Gastroesophageal sphincter (tissue), 4 donors: ENCODE results near the gene LSAMP. TPM values are rescaled to one million over a fixed set of nuclear protein-coding genes. Genes with fewer than 3 reads are reported as not detected.

ENCODE experiments used
- ATAC-seq: fragments of 150-250 bp; one replicate; pipeline ENCODE4 v1.9.1; 2016; ENCODE audit warnings: mild to moderate bottlenecking, moderate library complexity
- H3K27ac ChIP-seq, 4 donors: fragments of 200-600 bp; sonication (generic) in 3 of 4; 1 replicate in 3 of 4; 2 replicates in 1 of 4; pipeline ENCODE4 v1.5.1; 2016 to 2019
- H3K27me3 ChIP-seq: fragments of 200-600 bp; sonication (generic); one replicate; pipeline ENCODE4 v1.5.1; 2019
- H3K36me3 ChIP-seq, 2 donors: fragments of 200-600 bp; sonication (generic); one replicate each; pipeline ENCODE4 v1.5.1; 2019; ENCODE audit warnings: control low read depth in 1 of 2
- H3K4me1 ChIP-seq, 3 donors: fragments of 200-600 bp; sonication (generic); 1 replicate in 2 of 3; 2 replicates in 1 of 3; pipeline ENCODE4 v1.5.1; 2016 to 2019; ENCODE audit warnings: control low read depth in 2 of 3
- H3K4me3 ChIP-seq, 2 donors: fragments of 200-600 bp; sonication (generic); one replicate each; pipeline ENCODE4 v1.5.1; 2019; ENCODE audit warnings: mild to moderate bottlenecking in 1 of 2, moderate library complexity in 1 of 2
- H3K9me3 ChIP-seq, 3 donors: fragments of 200-600 bp; sonication (generic); one replicate each; pipeline ENCODE4 v1.5.1; 2017 to 2019; ENCODE audit warnings: control low read depth in 2 of 3
- CTCF ChIP-seq, 4 experiments: fragments of 200-600 bp in 2 of 4; fragments of 450-650 bp in 2 of 4; sonication (generic) in 1 of 4; IDR thresholded peaks; one replicate each; pipeline ENCODE4 v1.5.1; 2017 to 2019; ENCODE audit warnings: antibody characterized with exemption in 4 of 4, mild to moderate bottlenecking in 2 of 4, moderate library complexity in 2 of 4
- EP300 ChIP-seq: sonication (generic); formaldehyde crosslinking; IDR thresholded peaks from one replicate; pipeline ENCODE4 v1.6.1; 2017; ENCODE audit warnings: antibody characterized with exemption, mild to moderate bottlenecking
- POLR2A ChIP-seq, 2 donors: fragments of 450-650 bp; IDR thresholded peaks; one replicate each; pipeline ENCODE4 v1.6.1; 2017; ENCODE audit warnings: antibody characterized with exemption in 2 of 2, mild to moderate bottlenecking in 2 of 2, moderate library complexity in 1 of 2
- POLR2AphosphoS5 ChIP-seq: sonication (generic); formaldehyde crosslinking; IDR thresholded peaks from one replicate; pipeline ENCODE4 v1.6.1; 2017; ENCODE audit warnings: antibody characterized with exemption
- WGBS, 2 donors: methylation state at CpG; one replicate each; pipeline ENCODE4 v1.1.5; 2018; ENCODE audit warnings: low coverage in 1 of 2; 5-methylcytosine and 5-hydroxymethylcytosine counted together
- total RNA-seq, 4 donors: library from RNA; depleted of rRNA; stranded (reverse); fragments of >200 nt; gene quantifications; one replicate each; pipeline ENCODE4 v1.1.0, GENCODE V29; 2016

The LSAMP gene
- total RNA-seq, 4 donors from 2014 or later = 1.5 to 9.3 (median 3.6) TPM

DNA sequence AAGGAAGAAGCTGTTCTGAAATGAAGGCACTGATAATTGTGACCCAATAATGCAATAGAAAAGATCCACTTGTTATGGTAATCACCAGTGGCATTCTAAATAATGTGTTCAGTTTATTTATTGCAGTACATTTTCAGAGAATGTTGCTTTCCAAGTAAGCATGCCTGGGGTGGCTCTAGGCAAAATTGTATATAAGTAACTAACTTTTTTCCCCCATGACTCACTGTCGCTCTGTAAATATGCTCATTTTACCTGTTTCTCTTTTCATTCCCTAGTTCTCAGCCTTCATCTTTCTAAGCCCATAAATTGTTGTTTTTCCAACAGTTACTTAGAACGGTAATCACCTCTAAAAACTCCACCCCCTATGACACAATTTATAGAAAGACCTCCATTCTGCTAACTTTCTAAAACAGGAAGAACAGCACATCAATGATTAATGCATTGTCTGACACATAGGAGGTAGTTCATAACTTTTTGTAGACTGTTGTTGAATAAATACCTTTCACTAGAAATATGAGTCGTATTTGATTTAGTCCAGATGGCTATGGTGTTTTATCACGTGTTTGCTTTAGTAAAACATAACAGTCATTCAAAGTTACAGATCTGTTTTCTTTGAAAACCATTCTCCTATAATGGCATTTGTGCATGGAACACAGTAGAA is 143.1 kb downstream of the LSAMP start:
- no peak for ATAC-seq
- Histone ChIP-seq H3K4me1 (no peaks in the 10 kb centered on the region), H3K9me3 (no peaks in the 10 kb centered on the region), H3K36me3 (no peaks in the 10 kb centered on the region), H3K4me3 (no peak overlapping the region), H3K27me3 (no peaks in the 10 kb centered on the region), H3K27ac (no peak overlapping the region)
- TF ChIP-seq POLR2A (IDR thresholded peaks at IDR 0.05) (no peak), EP300 (no peak), CTCF (IDR thresholded peaks at IDR 0.05) (no peak), POLR2AphosphoS5 (no peak)
- WGBS, 2 donors = 37% methylated on average over 4 of the region's 4 CpGs

DNA sequence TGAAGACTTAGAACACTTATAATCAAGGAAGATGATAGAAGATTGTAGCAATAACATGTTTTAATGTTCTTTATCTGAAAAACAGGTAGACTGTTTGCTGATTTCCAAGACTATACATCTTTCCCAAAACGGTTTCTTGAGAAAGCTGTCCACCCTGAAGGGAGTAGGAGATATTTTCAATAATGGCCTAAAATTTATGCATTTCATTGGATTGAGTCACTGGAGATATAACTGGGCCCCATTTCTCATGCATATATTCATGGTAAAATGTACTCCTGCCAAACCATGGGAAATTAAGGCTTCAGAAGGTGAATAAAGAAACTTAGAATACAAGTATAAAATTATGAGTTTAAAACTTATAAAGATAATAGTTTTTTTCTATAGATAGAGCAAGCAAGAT is 143.9 kb downstream of the LSAMP start:
- Histone ChIP-seq H3K4me1 (no peaks in the 10 kb centered on the region), H3K36me3 (no peaks in the 10 kb centered on the region), H3K9me3 (no peaks in the 10 kb centered on the region), H3K27me3 (no peaks in the 10 kb centered on the region), H3K4me3 (no peak overlapping the region), H3K27ac (no peak overlapping the region)
- whole genome bisulfite sequencing, 2 donors = 84 to 100% methylated on average over 1 of the region's 1 CpG
- no peak for TF ChIP-seq CTCF (IDR thresholded peaks at IDR 0.05)
- no peak for ATAC-seq

GRCh38 chr3:116300226-116300625 is 145.1 kb downstream of the LSAMP start:
- 86% methylated on average over 4 to 5 of the region's 5 CpGs for WGBS, 2 donors
- H3K36me3 ChIP-seq = no peaks in the 10 kb centered on the region

DNA sequence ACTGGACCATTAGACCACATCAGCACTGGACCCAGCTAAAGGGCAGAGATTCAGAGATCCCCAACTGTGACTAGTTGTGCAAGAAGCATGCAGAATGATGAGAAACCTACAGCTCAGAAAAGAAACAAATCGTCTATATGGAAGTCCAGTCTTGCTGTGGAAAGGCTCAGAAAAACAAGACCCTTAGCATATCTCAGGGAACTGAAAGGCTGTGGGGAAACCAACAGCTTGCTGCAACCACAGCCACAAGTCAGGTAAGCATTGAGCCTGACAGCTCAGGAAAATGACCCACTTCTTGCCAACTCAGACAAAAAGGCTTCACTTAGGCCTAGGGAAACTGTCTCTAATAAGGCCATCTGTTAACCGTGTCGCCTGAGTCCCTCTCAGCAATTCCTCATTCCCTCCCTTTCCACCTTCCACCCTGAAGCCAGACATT is 145.6 kb downstream of the LSAMP start:
- Histone ChIP-seq H3K36me3 (no peaks in the 10 kb centered on the region), H3K4me1 (no peaks in the 10 kb centered on the region), H3K4me3 (no peak overlapping the region), H3K27ac (no peak overlapping the region), H3K27me3 (no peaks in the 10 kb centered on the region), H3K9me3 (no peaks in the 10 kb centered on the region)
- WGBS, 2 donors = 77 to 100% methylated on average over 1 to 3 of the region's 3 CpGs
- no peak for ATAC-seq
- TF ChIP-seq CTCF (IDR thresholded peaks at IDR 0.05) = no peak
- no peak for TF ChIP-seq POLR2A (IDR thresholded peaks at IDR 0.05)
- no peak for TF ChIP-seq EP300
- no peak for TF ChIP-seq POLR2AphosphoS5

More at GRCh38 chr3:116300226-116300625, 145.1 kb downstream of the LSAMP start:
- no peak overlapping the region for H3K27ac ChIP-seq
- H3K9me3 ChIP-seq = no peaks in the 10 kb centered on the region
- no peak for ATAC-seq
- no peaks in the 10 kb centered on the region for H3K4me1 ChIP-seq
- no peaks in the 10 kb centered on the region for H3K27me3 ChIP-seq
- TF ChIP-seq POLR2AphosphoS5 (no peak), CTCF (IDR thresholded peaks at IDR 0.05) (no peak), POLR2A (IDR thresholded peaks at IDR 0.05) (no peak), EP300 (no peak)
- no peak overlapping the region for H3K4me3 ChIP-seq

GRCh38 chr3:116298151-116298550 is 147.1 kb downstream of the LSAMP start:
- no peaks in the 10 kb centered on the region for H3K9me3 ChIP-seq
- H3K36me3 ChIP-seq = no peaks in the 10 kb centered on the region
- WGBS, 2 donors = 63 to 88% methylated on average over 1 of the region's 1 CpG
- H3K27ac ChIP-seq = no peak overlapping the region
- H3K4me3 ChIP-seq = no peak overlapping the region
- no peaks in the 10 kb centered on the region for H3K4me1 ChIP-seq
- no peaks in the 10 kb centered on the region for H3K27me3 ChIP-seq
- TF ChIP-seq EP300 (no peak), CTCF (IDR thresholded peaks at IDR 0.05) (no peak), POLR2A (IDR thresholded peaks at IDR 0.05) (no peak), POLR2AphosphoS5 (no peak)
- no peak for ATAC-seq
